ENCODE measurements around the gene NKX2-1. TPM values are rescaled to one million over a fixed set of nuclear protein-coding genes. Genes with fewer than 3 reads are reported as not detected.

The NKX2-1 gene
- total and polyA plus RNA-seq, 5 donors, result 0.25 TPM; not detected in 4

- WGBS, result 3% methylated on average over 14 of the region's 14 CpGs
- no peak for DNase-seq
- no peaks in the 10 kb centered on the region for H3K9me3 ChIP-seq (ENCODE audit: control insufficient read depth, low read length)
- peaks cover 6% of the 10 kb centered on the region for H3K27me3 ChIP-seq (ENCODE audit: control insufficient read depth, insufficient read depth)
- H3K4me3 ChIP-seq (ENCODE audit: low read length), result no peak overlapping the region
- peaks cover 1% of the 10 kb centered on the region for H3K4me1 ChIP-seq (ENCODE audit: control insufficient read depth, insufficient read depth, low read length)
- intact Hi-C loops (cut with DNase I), result no loop called here
- no peak for ATAC-seq
- no peak overlapping the region for H3K27ac ChIP-seq (ENCODE audit: low read length)
Measured at GRCh38 chr14:36509069-36509917, 10.7 kb downstream of the NKX2-1 start.

DNA sequence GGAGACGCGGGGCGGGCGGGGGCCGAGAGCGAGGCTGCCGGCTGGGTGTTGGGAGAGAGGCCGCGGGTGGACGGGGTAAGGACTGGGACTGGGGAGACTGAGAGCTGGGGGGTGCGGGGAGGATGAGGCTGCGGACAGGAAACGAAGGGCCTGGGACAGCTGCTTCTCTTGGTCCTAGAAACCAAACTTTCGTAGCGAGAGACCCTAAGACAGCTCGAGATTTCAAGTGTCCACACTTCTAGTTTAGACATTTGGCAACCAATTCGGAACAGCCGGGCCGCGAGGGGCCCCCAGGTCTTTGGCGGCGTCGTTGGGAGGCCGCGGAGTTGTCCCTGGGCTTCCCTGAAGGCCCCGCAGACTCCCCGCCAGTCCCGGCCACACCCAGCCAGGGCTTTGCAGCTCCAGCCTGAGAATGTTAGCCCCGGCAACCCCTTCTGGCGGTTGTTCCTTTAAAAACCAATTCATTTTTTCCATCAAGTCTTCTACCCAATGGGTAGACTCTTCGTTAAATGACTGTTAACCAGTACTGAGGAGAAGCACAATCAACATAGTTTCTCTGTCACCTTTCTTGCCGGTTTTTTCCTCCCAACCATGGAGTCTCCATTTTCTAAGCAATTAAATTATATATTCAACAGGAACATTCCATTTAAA lies 11.5 kb downstream of the NKX2-1 start:
- intact Hi-C loops (cut with DNase I), result no loop called here
- Histone ChIP-seq H3K9me3 (ENCODE audit: control insufficient read depth, low read length) (no peaks in the 10 kb centered on the region), H3K4me3 (ENCODE audit: low read length) (no peak overlapping the region), H3K27ac (ENCODE audit: low read length) (no peak overlapping the region), H3K4me1 (ENCODE audit: control insufficient read depth, insufficient read depth, low read length) (peaks cover 3% of the 10 kb centered on the region), H3K27me3 (ENCODE audit: control insufficient read depth, insufficient read depth) (peaks cover 6% of the 10 kb centered on the region)
- DNase-seq (no peak), ATAC-seq (no peak)
- WGBS, result 2% methylated on average over 32 of the region's 32 CpGs

DNA sequence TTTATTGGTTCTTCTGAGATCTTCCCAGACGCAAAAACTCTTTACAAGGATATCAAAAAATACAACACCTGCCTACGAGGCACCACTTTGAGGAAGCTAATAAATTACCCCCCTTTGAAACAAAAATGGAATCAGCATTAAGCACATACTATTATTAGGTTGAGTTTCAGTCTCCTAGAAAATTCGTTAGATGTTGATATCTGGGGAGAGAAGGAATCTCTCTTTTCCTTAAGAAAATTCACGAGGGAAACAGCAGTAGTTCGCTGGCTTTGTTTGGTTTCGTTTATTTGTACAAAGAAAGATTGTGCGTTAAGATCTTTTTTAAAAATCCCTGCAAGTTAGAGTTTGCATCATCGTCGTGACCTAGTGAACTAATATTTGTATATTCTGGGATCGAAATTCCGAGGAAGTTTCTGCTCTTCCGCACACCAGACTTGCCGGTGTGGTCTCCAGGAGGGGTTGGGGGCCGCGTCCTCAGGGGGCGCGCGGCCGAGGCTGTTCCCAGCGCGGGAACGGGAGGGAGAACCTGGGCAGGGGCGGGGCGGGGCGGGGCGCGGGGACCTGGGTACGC lies 12.1 kb downstream of the NKX2-1 start:
- Histone ChIP-seq H3K27ac (ENCODE audit: low read length) (no peak overlapping the region), H3K27me3 (ENCODE audit: control insufficient read depth, insufficient read depth) (peaks cover 6% of the 10 kb centered on the region), H3K9me3 (ENCODE audit: control insufficient read depth, low read length) (no peaks in the 10 kb centered on the region), H3K4me1 (ENCODE audit: control insufficient read depth, insufficient read depth, low read length) (peaks cover 3% of the 10 kb centered on the region), H3K4me3 (ENCODE audit: low read length) (no peak overlapping the region)
- 4% methylated on average over 28 of the region's 28 CpGs for WGBS
- no peak for DNase-seq
- intact Hi-C loops (cut with DNase I), result no loop called here
- no peak for ATAC-seq

- WGBS, result 9% methylated on average over 10 of the region's 10 CpGs
- Histone ChIP-seq H3K9me3 (ENCODE audit: control insufficient read depth, low read length) (no peaks in the 10 kb centered on the region), H3K27me3 (ENCODE audit: control insufficient read depth, insufficient read depth) (peaks cover 2% of the 10 kb centered on the region), H3K27ac (ENCODE audit: low read length) (no peak overlapping the region), H3K4me1 (ENCODE audit: control insufficient read depth, insufficient read depth, low read length) (peaks cover 3% of the 10 kb centered on the region), H3K4me3 (ENCODE audit: low read length) (no peak overlapping the region)
- no peak for DNase-seq
- ATAC-seq, result no peak
- intact Hi-C loops (cut with DNase I), result no loop called here
Measured at GRCh38 chr14:36506732-36507614, 13.1 kb downstream of the NKX2-1 start.

DNA sequence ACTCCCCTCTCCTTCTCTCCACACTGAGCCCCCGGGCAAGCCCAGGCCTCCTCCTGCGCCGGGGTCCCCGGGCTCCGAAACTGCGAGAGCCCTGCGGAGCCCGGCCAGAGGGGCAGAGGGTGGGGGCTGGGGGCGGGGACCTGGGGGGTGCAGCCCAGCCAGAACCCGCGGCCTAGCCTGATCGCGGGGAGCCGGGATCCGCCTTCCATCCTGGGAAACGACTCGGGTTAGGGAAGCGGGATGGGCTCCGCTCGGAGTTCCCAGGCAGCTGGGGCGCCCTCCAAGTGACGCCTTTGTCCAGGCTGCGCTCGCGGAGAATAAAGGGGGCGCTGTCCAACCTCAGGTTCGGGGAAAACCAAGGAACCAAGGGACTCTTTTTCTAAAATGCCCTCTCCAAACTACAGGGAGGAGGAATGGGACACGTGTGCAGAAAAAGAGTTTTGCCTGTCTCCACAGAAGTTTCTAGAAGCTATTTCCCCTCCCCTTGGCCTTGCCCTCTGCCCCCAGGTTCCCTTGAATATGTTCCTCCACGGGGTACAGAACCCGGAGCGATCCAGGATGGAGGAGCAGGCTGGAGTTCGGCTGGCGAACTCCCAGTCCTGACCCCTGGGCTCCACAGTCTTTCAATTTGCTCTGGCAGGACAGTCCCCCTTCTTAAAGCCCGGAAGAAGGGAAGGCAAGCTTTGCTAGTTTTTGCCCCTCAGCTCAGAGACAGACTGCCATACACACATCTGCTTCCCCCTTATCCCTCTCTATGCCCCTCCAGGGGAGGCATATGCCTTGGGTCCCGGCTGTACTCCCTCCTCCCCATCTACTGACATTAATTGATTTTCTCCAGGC lies 13.9 kb downstream of the NKX2-1 start:
- peaks cover 2% of the 10 kb centered on the region for H3K27me3 ChIP-seq (ENCODE audit: control insufficient read depth, insufficient read depth)
- intact Hi-C loops (cut with DNase I), result no loop called here
- no peak overlapping the region for H3K4me3 ChIP-seq (ENCODE audit: low read length)
- H3K4me1 ChIP-seq (ENCODE audit: control insufficient read depth, insufficient read depth, low read length), result peaks cover 3% of the 10 kb centered on the region
- no peak overlapping the region for H3K27ac ChIP-seq (ENCODE audit: low read length)
- no peak for DNase-seq
- no peak for ATAC-seq
- H3K9me3 ChIP-seq (ENCODE audit: control insufficient read depth, low read length), result no peaks in the 10 kb centered on the region
- WGBS, result 3% methylated on average over 35 of the region's 35 CpGs

GRCh38 chr14:36505181-36505815 lies 14.7 kb downstream of the NKX2-1 start:
- Histone ChIP-seq H3K27ac (ENCODE audit: low read length) (no peak overlapping the region), H3K4me3 (ENCODE audit: low read length) (no peak overlapping the region), H3K27me3 (ENCODE audit: control insufficient read depth, insufficient read depth) (no peaks in the 10 kb centered on the region), H3K9me3 (ENCODE audit: control insufficient read depth, low read length) (no peaks in the 10 kb centered on the region), H3K4me1 (ENCODE audit: control insufficient read depth, insufficient read depth, low read length) (peaks cover 3% of the 10 kb centered on the region)
- intact Hi-C loops (cut with DNase I), result no loop called here
- ATAC-seq, result no peak
- DNase-seq, result no peak
- WGBS, result 2% methylated on average over 46 of the region's 46 CpGs

DNA sequence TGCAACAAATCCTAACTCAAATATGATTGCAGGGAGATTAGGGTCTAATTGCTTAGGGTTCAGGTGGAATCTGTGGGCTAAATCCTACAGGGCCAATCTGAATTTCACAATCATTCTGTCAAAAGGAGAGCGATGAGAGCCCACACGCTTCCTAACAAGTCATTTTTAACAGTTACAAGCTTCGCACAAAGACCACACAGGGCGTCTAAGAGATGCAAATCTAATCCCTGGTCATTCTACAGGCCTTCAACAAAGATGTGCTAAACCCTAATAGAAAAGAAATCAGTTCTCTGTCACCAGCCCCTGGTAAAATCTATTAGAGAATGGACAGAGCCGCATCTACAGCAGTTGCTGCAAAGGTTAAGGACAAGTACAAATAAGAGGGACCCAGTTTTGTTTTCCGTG lies 15.3 kb downstream of the NKX2-1 start:
- Histone ChIP-seq H3K9me3 (ENCODE audit: control insufficient read depth, low read length) (no peaks in the 10 kb centered on the region), H3K4me1 (ENCODE audit: control insufficient read depth, insufficient read depth, low read length) (peaks cover 3% of the 10 kb centered on the region), H3K27ac (ENCODE audit: low read length) (no peak overlapping the region), H3K4me3 (ENCODE audit: low read length) (no peak overlapping the region), H3K27me3 (ENCODE audit: control insufficient read depth, insufficient read depth) (no peaks in the 10 kb centered on the region)
- intact Hi-C loops (cut with DNase I), result no loop called here
- ATAC-seq (no peak), DNase-seq (no peak)
- 13% methylated on average over 6 of the region's 6 CpGs for WGBS

- DNase-seq (no peak), ATAC-seq (peak; percentile 13 to 29)
- no peaks in the 10 kb centered on the region for H3K9me3 ChIP-seq (ENCODE audit: control insufficient read depth, low read length)
- H3K4me3 ChIP-seq (ENCODE audit: low read length), result peak overlapping the region; percentile 24
- H3K27ac ChIP-seq (ENCODE audit: low read length), result no peak overlapping the region
- intact Hi-C loops (cut with DNase I), result no loop called here
- no peaks in the 10 kb centered on the region for H3K27me3 ChIP-seq (ENCODE audit: control insufficient read depth, insufficient read depth)
- 3% methylated on average over 68 of the region's 68 CpGs for WGBS
- peaks cover 3% of the 10 kb centered on the region for H3K4me1 ChIP-seq (ENCODE audit: control insufficient read depth, insufficient read depth, low read length)
Measured at GRCh38 chr14:36503771-36504741, 16.0 kb downstream of the NKX2-1 start.

Measured in right cardiac atrium (tissue), 5 donors.